HG03520 (cell line): ENCODE data around the gene SGCG.
"Not testable (repeated sequence)": the region's sequence is repeated elsewhere in the genome, so short reads cannot be mapped to it uniquely, and the experiment has no call there.

Experiments used
- ATAC-seq: cut with Tn5 transposase; IDR thresholded peaks from one replicate; pipeline ENCODE4 v1.9.1; 2021; ENCODE audit warnings: mild to moderate bottlenecking, moderate library complexity; ENCODE audit not compliant: unreplicated experiment

Gene SGCG

DNA sequence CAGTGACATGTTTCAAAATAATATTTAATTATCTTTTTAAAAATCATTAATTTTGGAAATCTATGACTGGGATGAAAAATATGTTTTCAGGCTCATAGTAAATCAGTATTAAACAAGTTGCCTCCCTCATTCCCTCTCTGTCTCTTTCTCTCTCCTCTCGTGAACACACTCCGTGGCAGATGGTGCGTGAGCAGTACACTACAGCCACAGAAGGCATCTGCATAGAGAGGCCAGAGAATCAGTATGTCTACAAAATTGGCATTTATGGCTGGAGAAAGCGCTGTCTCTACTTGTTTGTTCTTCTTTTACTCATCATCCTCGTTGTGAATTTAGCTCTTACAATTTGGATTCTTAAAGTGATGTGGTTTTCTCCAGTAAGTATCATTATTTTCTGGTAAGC lies 22.7 kb downstream of the SGCG start:
- no peak for ATAC-seq

DNA sequence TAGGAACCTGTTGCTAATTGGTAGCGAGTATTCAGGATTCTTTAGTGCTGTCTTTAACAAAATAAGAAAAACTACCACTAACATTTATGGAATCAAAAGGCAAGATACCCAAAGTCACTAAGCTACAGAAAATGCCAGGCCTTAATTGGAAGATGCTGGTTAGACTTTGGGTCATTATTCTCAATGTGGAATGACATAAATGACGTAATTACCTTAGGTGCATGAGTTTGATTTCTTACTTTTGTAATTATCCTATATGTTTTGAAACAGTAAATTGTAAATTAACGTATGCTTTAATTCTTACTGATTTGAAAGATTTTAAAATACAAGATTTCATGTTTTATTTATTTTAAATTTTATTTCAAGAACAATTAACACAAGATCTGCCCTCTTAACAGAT lies 25.0 kb downstream of the SGCG start:
- ATAC-seq, result no peak

DNA sequence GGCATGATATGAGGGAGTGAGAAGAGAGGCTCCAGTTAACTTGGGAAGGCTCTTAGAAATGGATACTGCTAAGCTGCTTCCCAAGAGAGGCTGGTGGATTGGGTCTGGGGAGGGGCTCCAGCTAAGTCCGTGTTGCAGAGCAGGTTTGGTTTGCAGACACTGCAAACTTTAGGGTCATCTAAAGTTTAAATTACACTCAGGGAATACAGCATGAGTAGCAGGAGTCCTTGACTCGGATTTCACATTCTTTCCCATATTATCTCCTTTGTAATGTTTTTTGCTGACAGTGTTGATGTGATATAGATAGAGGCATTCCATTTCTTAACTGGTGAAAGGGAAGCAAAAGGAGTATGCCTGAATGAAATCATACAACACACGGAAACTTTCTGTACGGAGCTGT lies 31.9 kb downstream of the SGCG start:
- no peak for ATAC-seq

DNA sequence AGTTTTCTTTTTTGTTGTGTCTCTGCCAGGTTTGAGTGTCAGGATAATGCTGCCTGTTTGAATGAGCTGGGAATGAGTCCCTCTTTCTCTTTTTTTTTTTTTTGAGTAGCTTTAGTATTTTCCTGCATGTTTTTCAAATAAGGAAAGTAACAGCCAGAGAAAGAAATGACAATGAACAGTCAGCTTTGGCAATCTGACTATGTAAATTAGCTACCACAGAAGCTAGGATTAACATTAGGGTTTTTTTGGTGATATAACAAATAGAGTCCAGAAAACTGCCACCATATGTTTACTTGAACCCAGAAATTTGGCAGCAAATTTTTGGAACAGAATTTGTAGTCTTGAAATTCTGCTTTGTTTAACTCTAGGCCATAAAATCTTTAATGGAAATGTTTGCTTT lies 50.5 kb downstream of the SGCG start:
- no peak for ATAC-seq

DNA sequence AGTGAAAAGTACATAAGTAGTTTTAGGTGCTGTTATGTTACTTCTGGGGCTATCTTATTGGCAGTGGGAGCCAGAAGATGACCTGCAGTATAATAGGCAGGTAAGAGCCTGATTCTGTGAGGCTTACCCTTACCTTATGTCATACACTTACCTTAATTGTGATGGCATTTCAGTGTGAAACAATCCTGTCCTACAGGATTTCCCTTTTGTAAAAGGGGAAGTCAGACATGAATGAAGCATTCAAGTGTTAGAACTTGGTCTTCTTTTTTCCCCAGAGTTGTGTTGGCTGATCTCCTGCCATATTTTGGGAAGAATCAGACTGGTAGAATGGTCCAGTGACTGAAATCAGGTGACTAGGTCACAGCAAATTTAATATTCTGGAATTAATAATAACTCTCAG lies 55.2 kb downstream of the SGCG start:
- no peak for ATAC-seq

DNA sequence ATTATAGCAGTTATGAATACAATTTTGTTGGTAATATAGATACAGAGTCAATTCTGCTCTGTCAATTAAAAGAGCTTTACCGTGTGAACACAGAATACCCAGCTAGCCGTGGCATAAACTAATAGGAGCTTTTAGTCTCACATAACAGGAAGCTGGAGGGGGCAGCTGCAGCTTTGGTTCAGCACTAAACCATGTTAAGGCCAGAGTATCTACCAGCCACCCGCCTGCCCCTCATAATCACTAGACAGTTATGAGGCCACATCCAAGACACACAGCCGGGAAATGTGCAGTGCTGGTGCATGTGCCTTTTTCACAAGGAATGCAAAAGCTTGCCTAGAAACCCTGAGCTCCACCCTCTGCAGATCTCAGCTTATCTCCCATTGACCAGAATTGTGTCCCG lies 62.3 kb downstream of the SGCG start:
- no peak for ATAC-seq

GRCh38 chr13:23248410-23248809 lies 67.6 kb downstream of the SGCG start:
- not testable (repeated sequence) for ATAC-seq

DNA sequence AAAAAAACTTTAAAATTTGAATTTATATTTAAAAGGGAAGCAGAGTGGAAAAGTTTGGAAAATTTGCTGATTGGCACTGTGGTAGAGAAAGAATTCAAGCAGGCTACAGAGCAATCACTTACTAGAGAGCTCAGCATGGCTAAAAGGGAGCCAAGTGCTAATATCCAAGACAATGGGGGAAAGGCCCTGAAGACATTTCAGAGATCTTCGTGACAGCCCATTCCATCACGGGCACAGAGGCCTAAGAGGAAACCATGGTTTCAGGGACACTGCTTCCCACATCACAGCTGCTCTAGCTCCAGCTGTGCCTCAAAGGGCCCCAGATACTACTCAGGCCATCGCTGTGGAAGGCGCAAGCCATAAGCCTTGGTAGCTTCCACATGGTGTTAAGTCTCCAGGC lies 73.7 kb downstream of the SGCG start:
- ATAC-seq, result no peak

DNA sequence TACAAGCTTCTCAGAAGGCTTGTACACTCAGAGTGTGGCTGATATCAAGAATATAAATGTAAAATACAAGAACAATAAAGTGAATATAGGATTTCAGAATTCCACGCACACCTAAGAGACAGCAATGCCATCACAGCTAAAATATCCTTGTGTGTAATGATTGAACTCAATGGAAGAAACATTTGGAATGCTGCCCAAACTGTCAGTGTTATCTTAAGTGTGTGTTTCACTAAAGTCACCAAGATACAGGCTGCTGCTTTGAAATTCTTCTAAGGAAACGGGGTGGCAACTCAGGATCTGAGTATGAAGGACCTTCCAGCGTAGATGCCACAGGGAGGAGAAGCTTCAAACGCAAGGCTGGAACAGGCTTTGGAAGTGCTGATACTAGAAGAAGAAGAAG lies 86.8 kb downstream of the SGCG start:
- no peak for ATAC-seq

DNA sequence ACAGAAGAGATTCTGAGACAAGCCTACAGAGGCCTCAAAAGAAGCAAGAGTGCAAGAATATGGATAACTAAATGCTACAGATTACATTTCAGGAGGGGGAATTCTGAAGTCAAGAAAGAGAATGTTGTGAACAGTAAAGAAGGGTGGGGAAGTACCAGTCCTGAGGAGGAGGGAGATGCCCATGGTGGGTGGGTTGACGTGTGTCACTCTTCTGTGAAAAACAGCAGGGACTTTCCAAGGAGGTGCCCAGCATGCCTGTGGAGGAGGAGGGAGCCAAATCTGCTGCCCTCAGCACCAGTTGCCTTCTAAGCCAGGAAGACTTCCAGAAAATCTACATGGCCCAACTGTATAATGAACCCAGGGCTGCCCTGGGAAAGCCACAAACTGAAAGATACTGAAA lies 87.7 kb downstream of the SGCG start:
- no peak for ATAC-seq

DNA sequence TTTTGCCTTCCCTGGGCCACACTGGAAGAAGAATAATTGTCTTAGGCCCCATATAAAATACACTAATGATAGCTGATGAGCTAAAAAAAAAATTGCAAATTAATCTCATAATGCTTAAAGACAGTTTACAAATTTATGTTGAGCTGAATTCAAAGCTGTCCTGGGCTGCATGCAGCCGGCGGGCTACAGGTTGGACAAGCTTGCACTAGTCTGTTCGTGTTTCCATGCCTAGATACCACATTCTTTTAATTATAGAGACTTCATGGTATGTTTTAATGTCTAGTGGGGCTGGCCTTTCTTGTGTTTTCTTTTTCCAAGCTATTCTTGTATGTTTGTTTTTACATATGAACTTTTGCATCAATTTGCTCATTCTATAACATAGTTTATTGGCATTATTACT lies 90.6 kb downstream of the SGCG start:
- ATAC-seq, result no peak

- no peak for ATAC-seq
Measured at GRCh38 chr13:23273498-23273897, 92.7 kb downstream of the SGCG start.

DNA sequence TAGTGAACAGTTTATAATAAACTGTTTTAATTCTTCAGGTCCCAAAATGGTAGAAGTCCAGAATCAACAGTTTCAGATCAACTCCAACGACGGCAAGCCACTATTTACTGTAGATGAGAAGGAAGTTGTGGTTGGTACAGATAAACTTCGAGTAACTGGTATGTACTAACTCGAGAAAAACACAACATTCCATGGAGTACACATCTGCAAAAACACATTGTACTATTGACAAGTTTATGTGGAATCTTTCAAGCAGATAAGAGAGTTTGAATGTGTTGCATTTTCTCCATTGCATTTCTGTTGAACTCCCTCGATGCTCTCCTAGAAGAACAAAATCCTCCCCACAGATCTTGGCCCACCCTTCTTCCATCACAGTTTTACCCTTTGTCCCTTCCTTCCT lies 98.5 kb downstream of the SGCG start:
- no peak for ATAC-seq

DNA sequence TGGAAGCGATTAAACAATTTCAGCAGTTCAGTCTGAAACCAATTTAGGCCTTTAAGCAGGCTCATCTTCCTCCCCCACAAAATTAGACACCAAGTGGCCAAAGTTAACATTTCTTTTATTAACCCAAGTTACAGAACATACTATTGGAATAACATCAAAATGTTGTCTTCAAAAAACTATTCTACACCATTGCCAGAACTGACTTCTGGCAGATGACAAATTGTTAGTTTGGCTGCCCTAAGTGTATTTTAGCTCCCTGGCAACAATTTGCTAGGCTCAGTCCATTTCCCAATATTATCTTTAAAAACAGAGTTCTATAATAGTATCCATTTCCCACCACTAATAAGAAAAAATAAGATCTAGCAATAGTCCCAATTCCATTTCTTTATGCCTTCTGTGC lies 107.8 kb downstream of the SGCG start:
- no peak for ATAC-seq

GRCh38 chr13:23288995-23289394 lies 108.2 kb downstream of the SGCG start:
- no peak for ATAC-seq

DNA sequence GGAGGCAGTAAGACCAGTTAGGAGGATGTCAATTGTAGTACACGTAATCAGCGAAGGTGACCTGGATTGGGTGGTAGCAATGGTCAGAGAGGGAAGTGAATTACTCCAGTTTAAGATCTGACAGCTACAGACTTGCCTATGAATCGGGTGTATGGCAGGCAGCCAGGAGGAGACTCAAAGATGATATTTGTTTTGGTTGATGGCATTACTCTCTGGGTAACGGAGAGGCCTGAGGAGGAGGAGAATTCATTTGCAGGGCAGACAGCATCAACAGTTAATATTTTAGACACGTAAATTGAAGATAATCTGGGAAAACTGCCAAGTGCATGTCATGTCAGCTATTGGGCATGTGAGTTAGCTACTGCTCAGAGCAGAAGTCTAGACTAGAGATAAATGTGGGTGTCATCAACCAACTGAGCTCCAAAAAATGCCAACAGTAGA lies 109.2 kb downstream of the SGCG start:
- no peak for ATAC-seq

DNA sequence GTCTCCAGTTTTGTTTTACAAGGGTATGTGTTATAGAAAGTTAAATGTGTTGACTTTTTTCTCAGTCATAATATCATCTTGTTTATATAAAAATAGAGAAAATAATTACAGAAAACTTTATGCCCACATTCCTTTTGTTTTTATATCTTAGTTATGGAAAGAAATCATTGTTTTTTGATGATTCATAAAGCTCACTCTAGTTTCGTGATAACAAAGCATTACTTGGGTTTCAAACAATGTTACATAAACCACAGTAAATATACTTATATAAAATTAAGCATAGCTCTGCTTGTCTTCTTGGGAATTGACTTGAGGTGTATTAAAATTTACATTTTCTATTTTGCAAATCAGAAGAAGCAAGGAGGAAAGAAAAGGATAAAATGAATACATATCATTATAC lies 111.8 kb downstream of the SGCG start:
- ATAC-seq, result no peak

- not testable (repeated sequence) for ATAC-seq
Measured at GRCh38 chr13:23314837-23315236, 134.1 kb downstream of the SGCG start.

DNA sequence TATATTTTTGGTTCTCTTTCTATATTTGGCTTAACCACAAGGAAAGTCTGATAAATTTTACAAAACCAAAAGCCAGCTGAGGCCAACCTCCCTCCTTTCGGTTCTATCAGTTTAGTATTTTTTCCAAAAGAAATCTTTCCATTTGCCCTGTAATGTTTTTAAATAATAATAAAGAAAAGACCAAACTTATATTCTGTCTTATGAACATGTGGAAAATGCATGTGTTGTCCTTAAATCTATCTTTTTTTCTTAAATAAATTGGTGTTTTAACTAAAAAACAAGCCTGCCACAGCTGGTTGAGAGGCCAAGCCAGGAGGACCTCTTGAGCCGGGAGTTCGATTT lies 139.1 kb downstream of the SGCG start:
- ATAC-seq, result no peak

GRCh38 chr13:23320926-23321534 lies 140.3 kb downstream of the SGCG start:
- no peak for ATAC-seq

DNA sequence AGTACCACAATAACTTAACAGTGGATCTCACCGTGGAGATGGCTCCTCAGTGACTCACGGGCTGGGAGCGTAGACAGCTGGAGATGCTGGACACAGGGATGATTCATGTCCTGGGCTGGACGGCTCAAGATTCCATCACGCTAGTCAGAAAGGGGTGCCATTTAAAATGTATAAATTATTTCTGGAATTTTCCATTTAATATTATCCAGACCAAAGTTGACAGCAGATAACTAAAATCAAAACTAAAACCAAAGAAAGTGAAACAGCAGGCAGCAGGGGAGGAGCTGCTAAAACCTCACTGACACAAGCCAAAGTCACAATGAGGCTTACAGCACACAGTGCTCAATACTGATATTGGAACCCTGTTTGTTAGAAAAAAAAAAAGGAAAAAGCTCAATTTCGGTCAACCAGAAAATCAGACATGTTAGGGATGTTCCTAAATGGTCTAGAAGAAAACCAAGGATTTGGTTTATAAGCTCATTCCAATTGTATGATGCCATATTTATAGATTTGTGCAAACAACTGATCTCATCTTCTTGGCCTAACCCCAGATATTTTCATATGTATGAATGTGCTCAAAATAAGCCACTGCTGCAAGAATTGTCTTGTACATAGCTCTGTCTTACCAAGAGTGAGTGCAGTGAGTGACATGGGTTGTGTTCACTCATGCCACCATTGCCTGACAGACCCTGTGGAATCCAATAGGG lies 140.9 kb downstream of the SGCG start:
- ATAC-seq, result peak; percentile 57

DNA sequence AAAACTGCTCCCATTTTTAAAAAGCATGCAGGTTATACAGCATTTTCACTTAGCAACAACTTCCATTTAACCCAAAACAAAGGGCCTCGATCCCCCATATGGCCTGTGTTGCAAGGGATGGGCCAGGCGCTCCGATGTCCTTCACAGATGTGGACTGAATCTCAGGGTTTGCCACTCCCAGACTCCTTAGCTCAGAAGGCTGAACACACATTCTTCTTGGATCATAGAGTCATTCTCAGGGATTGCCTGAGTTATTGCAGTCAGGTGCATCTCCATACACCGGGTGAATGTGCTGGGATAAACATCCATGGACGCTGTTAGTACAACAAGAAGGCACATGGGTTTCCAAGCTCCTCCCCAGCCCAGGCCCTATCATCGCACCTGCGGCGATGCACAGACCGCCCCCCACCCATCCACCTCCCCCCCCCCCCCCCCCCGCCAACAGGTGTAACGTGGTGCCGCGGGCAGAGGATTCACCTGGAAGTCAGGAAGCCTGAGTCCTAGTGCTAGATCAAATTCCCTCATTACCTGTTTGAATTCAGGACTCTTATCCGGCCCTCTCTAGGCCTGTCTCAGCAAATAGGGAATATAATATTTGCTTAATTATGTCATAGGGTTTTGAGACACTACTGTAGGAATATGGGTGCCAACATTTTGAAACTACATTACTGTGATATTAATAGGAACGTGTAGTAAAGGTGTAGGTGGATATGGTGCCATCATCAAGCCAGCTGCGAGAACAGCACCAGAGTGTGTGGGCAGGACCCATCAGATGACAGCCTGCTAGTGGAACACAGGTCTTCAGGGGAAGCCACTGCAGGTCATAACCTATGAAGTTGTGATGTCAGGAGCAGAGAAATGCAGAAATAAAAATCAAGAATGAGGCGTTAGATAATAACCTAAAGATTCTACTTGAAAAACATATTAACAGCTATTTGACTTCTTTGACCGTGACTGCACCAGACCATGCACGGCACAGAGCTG lies 141.9 kb downstream of the SGCG start:
- no peak for ATAC-seq
